Measurements from ENCODE around the gene RFTN1. TPM values are rescaled to one million over a fixed set of nuclear protein-coding genes. Genes with fewer than 3 reads are reported as not detected.
A peak's percentile ranks its signal among the peaks of the same experiment; 100 is the strongest.

Gene RFTN1
- polyA plus RNA-seq, 4 donors, result 30.2 to 35.5 (median 32.5) TPM

GRCh38 chr3:16533928-16534574 is 20.6 kb upstream of the RFTN1 start:
- no peak for DNase-seq (ENCODE audit: low read depth in 4 of 4, low spot score in 2 of 4)

- DNase-seq (ENCODE audit: low read depth in 4 of 4, low spot score in 2 of 4), result no peak
Measured at GRCh38 chr3:16529264-16529663, 15.8 kb upstream of the RFTN1 start.

- DNase-seq (ENCODE audit: low read depth in 4 of 4, low spot score in 2 of 4), result no peak
Measured at GRCh38 chr3:16528581-16528993, 15.1 kb upstream of the RFTN1 start.

GRCh38 chr3:16528106-16528505 is 14.6 kb upstream of the RFTN1 start:
- no peak for DNase-seq (ENCODE audit: low read depth in 4 of 4, low spot score in 2 of 4)

- no peak for DNase-seq (ENCODE audit: low read depth in 4 of 4, low spot score in 2 of 4)
Measured at GRCh38 chr3:16524196-16524595, 10.7 kb upstream of the RFTN1 start.

- no peak for DNase-seq (ENCODE audit: low read depth in 4 of 4, low spot score in 2 of 4)
Measured at GRCh38 chr3:16523778-16524177, 10.3 kb upstream of the RFTN1 start.

GRCh38 chr3:16522834-16523233 is 9.3 kb upstream of the RFTN1 start:
- no peak for DNase-seq (ENCODE audit: low read depth in 4 of 4, low spot score in 2 of 4)

GRCh38 chr3:16520970-16521881 is 7.7 kb upstream of the RFTN1 start:
- no peak for DNase-seq (ENCODE audit: low read depth in 4 of 4, low spot score in 2 of 4)

GRCh38 chr3:16520241-16520969 is 6.9 kb upstream of the RFTN1 start:
- no peak for DNase-seq (ENCODE audit: low read depth in 4 of 4, low spot score in 2 of 4)

- DNase-seq (ENCODE audit: low read depth in 4 of 4, low spot score in 2 of 4), result no peak
Measured at GRCh38 chr3:16516695-16517481, 3.4 kb upstream of the RFTN1 start.

- DNase-seq (ENCODE audit: low read depth in 4 of 4, low spot score in 2 of 4), result no peak
Measured at GRCh38 chr3:16515885-16516420, 2.5 kb upstream of the RFTN1 start.

GRCh38 chr3:16514755-16515353 is 1.4 kb upstream of the RFTN1 start:
- no peak for DNase-seq (ENCODE audit: low read depth in 4 of 4, low spot score in 2 of 4)

GRCh38 chr3:16514021-16514700 is 662 bp upstream of the RFTN1 start:
- no peak for DNase-seq (ENCODE audit: low read depth in 4 of 4, low spot score in 2 of 4)

GRCh38 chr3:16512435-16513140 is 911 bp downstream of the RFTN1 start:
- no peak for DNase-seq (ENCODE audit: low read depth in 4 of 4, low spot score in 2 of 4)

- peak in 1 of 4 donors; percentile 26 for DNase-seq (ENCODE audit: low read depth in 4 of 4, low spot score in 2 of 4)
Measured at GRCh38 chr3:16511681-16512434, 1.6 kb downstream of the RFTN1 start.

- no peak for DNase-seq (ENCODE audit: low read depth in 4 of 4, low spot score in 2 of 4)
Measured at GRCh38 chr3:16510620-16511319, 2.7 kb downstream of the RFTN1 start.
